MCF 10A (cell line): ENCODE results near the gene ARHGAP31. TPM values are rescaled to one million over a fixed set of nuclear protein-coding genes. Genes with fewer than 3 reads are reported as not detected.

ENCODE experiments used
- Bru-seq: library from RNA; stranded (reverse); fragments of 400-500 nt; gene quantifications from one replicate; lab custom pipeline; 2021; lab: Mats Ljungman, UMichigan
- BruChase-seq, 2 experiments: library from RNA; stranded (reverse); fragments of 400-500 nt; gene quantifications; one replicate each; lab custom pipeline; 2021; lab: Mats Ljungman, UMichigan
- BruUV-seq: library from RNA; stranded (reverse); fragments of 400-500 nt; replicated peaks from 2 replicates; lab custom pipeline; 2021; lab: Mats Ljungman, UMichigan
- CTCF ChIA-PET: fragments of 300-600 bp; sonication (Branson Sonifier 250); formaldehyde crosslinking; extraction: SDS; loops from one replicate; lab custom pipeline; 2021; ENCODE audit warnings: antibody characterized with exemption, inconsistent platforms; lab: Yijun Ruan, JAX
- POLR2A ChIA-PET: fragments of 300-600, 350-650 bp; sonication (Branson Sonifier 250); formaldehyde crosslinking; extraction: SDS; loops from one replicate; lab custom pipeline; 2020; ENCODE audit warnings: antibody characterized with exemption, inconsistent platforms; lab: Yijun Ruan, JAX
- DNase-seq: peaks from one replicate; pipeline ENCODE4 v3.0.0-alpha.2; 2018; ENCODE audit not compliant: unreplicated experiment
- H3K27ac Mint-ChIP-seq: one replicate; pipeline ENCODE4 v1.8.0; 2022; ENCODE audit warnings: mild to moderate bottlenecking, low read depth, mixed read lengths; ENCODE audit not compliant: unreplicated experiment
- H3K27me3 Mint-ChIP-seq: one replicate; pipeline ENCODE4 v1.8.0; 2022; ENCODE audit warnings: mixed read lengths; ENCODE audit not compliant: insufficient read depth, unreplicated experiment
- H3K36me3 Mint-ChIP-seq: one replicate; pipeline ENCODE4 v1.8.0; 2022; ENCODE audit warnings: mild to moderate bottlenecking, moderate library complexity, mixed read lengths; ENCODE audit not compliant: insufficient read depth, unreplicated experiment
- H3K4me1 Mint-ChIP-seq: one replicate; pipeline ENCODE4 v1.8.0; 2022; ENCODE audit warnings: mixed read lengths; ENCODE audit not compliant: insufficient read depth, unreplicated experiment
- H3K4me3 Mint-ChIP-seq: one replicate; pipeline ENCODE4 v1.8.0; 2022; ENCODE audit warnings: mild to moderate bottlenecking, moderate library complexity, mixed read lengths; ENCODE audit not compliant: unreplicated experiment
- H3K9me3 Mint-ChIP-seq: one replicate; pipeline ENCODE4 v1.8.0; 2022; ENCODE audit warnings: mixed read lengths; ENCODE audit not compliant: unreplicated experiment
- CTCF ChIP-seq: fragments of 200-600 bp; IDR thresholded peaks from one replicate; pipeline ENCODE4 v1.8.0; 2022; ENCODE audit warnings: antibody characterized with exemption, mild to moderate bottlenecking; ENCODE audit not compliant: unreplicated experiment
- intact Hi-C: fragments of 100-400 bp; cut with micrococcal nuclease; formaldehyde crosslinking; loops from 2 replicates; pipeline ENCODE4 v1.14.1; 2022
- long read RNA-seq: library from polyadenylated mRNA; stranded (forward); transcript quantifications from one replicate; pipeline ENCODE4 v2.0.0, GENCODE V29; 2022
- total RNA-seq: library from RNA; stranded (reverse); gene quantifications from 2 replicates; pipeline ENCODE4 v1.2.3, GENCODE V29; 2022

The ARHGAP31 gene
- 4.4 and 4.7 TPM in 2 replicates for total RNA-seq
- percentile 44 among the genes with signal in this experiment for Bru-seq, nascent RNA
- BruChase-seq, experiment 1, labeled RNA remaining after a 6-hour chase = percentile 43 among the genes with signal in this experiment
- BruChase-seq, experiment 2, labeled RNA remaining after a 2-hour chase = percentile 41 among the genes with signal in this experiment
- long read RNA-seq, full-length matches to known transcripts = 1 of 4 reads
- long read RNA-seq, partial matches to known transcripts = 2 of 4 reads
- long read RNA-seq, other reads (novel, unspliced or antisense) = 1 of 4 reads

- Mint-ChIP-seq H3K27me3 (no peaks in the 10 kb centered on the region), H3K36me3 (peaks cover 6% of the 10 kb centered on the region), H3K4me3 (peak within 1 kb of the TSS; percentile 81), H3K9me3 (no peaks in the 10 kb centered on the region), H3K27ac (peak within 1 kb of the TSS; percentile 63), H3K4me1 (peaks cover 13% of the 10 kb centered on the region)
- no TSS peak for BruUV-seq
- CTCF ChIA-PET = interaction anchor here (0.5 to 2.9 kb wide), 14 partner anchors 14 to 874 kb away, joined by 3 to 13 read pairs (median 3); partner anchors contain the start of gene B4GALT4
- intact Hi-C loops = loop anchor here (5.0 kb wide), 1 partner anchor 133 kb away; no protein-coding TSS in a partner anchor
- POLR2A ChIA-PET = interaction anchor here (0.6 to 5.8 kb wide), 13 partner anchors 10 to 430 kb away, joined by 3 to 32 read pairs (median 5); partner anchors contain the start of genes B4GALT4, TIMMDC1 and TMEM39A
- no peak for TF ChIP-seq CTCF
- peak; percentile 51 for DNase-seq
Observed at GRCh38 chr3:119293871-119294695, at the start of gene ARHGAP31. TSS of gene ARHGAP31 (plus strand) at chr3:119294383. CDS start at chr3:119294905, 522 bp downstream.

GRCh38 chr3:119245778-119246177, 48.4 kb upstream of the ARHGAP31 start:
- Mint-ChIP-seq H3K4me1 (no peaks in the 10 kb centered on the region), H3K9me3 (peaks cover 7% of the 10 kb centered on the region), H3K27me3 (no peaks in the 10 kb centered on the region), H3K36me3 (no peaks in the 10 kb centered on the region), H3K27ac (no peak overlapping the region), H3K4me3 (no peak overlapping the region)
- ChIA-PET CTCF (interaction anchor here (0.6 to 7.6 kb wide), 6 partner anchors 24 to 436 kb away, joined by 3 to 118 read pairs (median 4); partner anchors contain the start of gene TEX55), POLR2A (interaction anchor here (1.2 kb wide), 1 partner anchor 47 kb away, joined by 3 read pairs; no protein-coding TSS in a partner anchor)
- intact Hi-C loops = no loop called here
- no peak for DNase-seq
- no TSS peak for BruUV-seq
- TF ChIP-seq CTCF = no peak

DNA sequence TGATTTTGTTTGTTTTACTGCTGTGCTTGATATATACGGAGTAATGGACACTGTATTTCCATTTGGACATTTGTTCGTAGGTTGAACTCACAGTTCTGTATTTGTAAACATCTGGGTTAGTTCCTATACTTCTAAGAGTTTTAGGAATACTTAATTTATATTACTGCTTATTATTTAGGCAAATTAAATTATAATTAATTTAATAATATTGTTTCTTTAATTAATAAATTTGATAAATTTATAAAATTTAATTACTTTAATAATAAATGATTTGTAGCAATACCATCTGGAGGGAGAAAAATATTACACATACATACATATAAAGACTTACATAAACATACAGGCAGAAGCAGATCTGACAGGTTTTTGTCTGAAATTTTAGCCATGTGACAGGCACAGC, 39.0 kb upstream of the ARHGAP31 start:
- H3K27ac Mint-ChIP-seq = no peak overlapping the region
- no peak for DNase-seq
- intact Hi-C loops = no loop called here
- ChIA-PET POLR2A (no interaction called here), CTCF (no interaction called here)
- H3K27me3 Mint-ChIP-seq = no peaks in the 10 kb centered on the region
- H3K9me3 Mint-ChIP-seq = no peaks in the 10 kb centered on the region
- no peaks in the 10 kb centered on the region for H3K4me1 Mint-ChIP-seq
- TF ChIP-seq CTCF = no peak
- no peak overlapping the region for H3K4me3 Mint-ChIP-seq
- no peaks in the 10 kb centered on the region for H3K36me3 Mint-ChIP-seq
- BruUV-seq = no TSS peak

DNA sequence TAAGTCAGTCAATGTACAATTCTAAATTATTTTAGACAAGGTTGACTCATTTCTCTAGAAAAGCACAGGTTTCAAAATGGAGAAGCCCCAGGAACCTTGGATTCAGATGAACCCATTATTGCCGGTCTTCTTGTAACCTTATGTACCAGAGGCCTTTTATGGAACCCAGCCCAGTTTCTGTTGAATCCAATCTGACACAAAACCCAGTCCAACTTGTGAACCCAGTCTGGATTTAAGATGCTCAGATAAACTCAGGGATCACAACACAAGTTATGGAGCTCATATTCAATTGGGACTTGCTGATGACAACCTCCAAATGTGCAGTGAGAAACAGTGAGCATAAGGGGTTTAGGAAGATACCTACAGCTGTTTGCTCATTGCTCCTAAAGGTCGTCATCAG, 37.1 kb upstream of the ARHGAP31 start:
- ChIA-PET CTCF (interaction anchor here (2.7 kb wide), 1 partner anchor 373 kb away, joined by 8 read pairs; no protein-coding TSS in a partner anchor), POLR2A (no interaction called here)
- no peak overlapping the region for H3K27ac Mint-ChIP-seq
- H3K4me3 Mint-ChIP-seq = no peak overlapping the region
- H3K27me3 Mint-ChIP-seq = no peaks in the 10 kb centered on the region
- no peak for DNase-seq
- no peaks in the 10 kb centered on the region for H3K36me3 Mint-ChIP-seq
- no TSS peak for BruUV-seq
- no peaks in the 10 kb centered on the region for H3K4me1 Mint-ChIP-seq
- TF ChIP-seq CTCF = no peak
- H3K9me3 Mint-ChIP-seq = no peaks in the 10 kb centered on the region
- intact Hi-C loops = no loop called here
